IMR-90 (cell line): ENCODE results near the gene ZNF618. TPM values are rescaled to one million over a fixed set of nuclear protein-coding genes. Genes with fewer than 3 reads are reported as not detected.

ENCODE experiments used
- ATAC-seq: fragments of 200-7000 bp; cut with Tn5 transposase; 2 replicates; pipeline ENCODE4 v1.9.1; 2020; ENCODE audit warnings: low read depth, mild to moderate bottlenecking, moderate library complexity
- BruUV-seq: library from RNA; stranded (reverse); fragments of 400-500 nt; replicated peaks from 2 replicates; lab custom pipeline; 2021; lab: Mats Ljungman, UMichigan
- CTCF ChIA-PET: fragments of 300-600 bp; formaldehyde crosslinking; extraction: SDS; loops from one replicate; lab custom pipeline; 2021; ENCODE audit warnings: antibody characterized with exemption; lab: Yijun Ruan, JAX
- POLR2A ChIA-PET: fragments of 300-600 bp; sonication (Branson Sonifier 250); formaldehyde crosslinking; loops from one replicate; lab custom pipeline; 2022; ENCODE audit warnings: antibody characterized with exemption; ENCODE audit not compliant: unreplicated experiment; lab: Charles Lee
- DNase-seq: peaks from one replicate; pipeline ENCODE4 v3.0.0; 2013
- H2AFZ ChIP-seq: replicated peaks from 2 replicates; pipeline ENCODE3; 2013; ENCODE audit warnings: low read length, mild to moderate bottlenecking; ENCODE audit not compliant: poor library complexity
- H2AK5ac ChIP-seq: 2 replicates; pipeline ENCODE4 v1.6.1; 2013; ENCODE audit warnings: low read depth, low read length, inconsistent platforms
- H2AK9ac ChIP-seq: replicated peaks from 2 replicates; pipeline ENCODE3; 2013; ENCODE audit warnings: mild to moderate bottlenecking, low read depth, low read length, moderate library complexity; ENCODE audit not compliant: poor library complexity
- H2BK120ac ChIP-seq: 2 replicates; pipeline ENCODE4 v1.6.1; 2013; ENCODE audit warnings: low read depth, low read length, inconsistent platforms
- H2BK15ac ChIP-seq: 3 replicates; pipeline ENCODE4 v1.6.1; 2013; ENCODE audit warnings: low read depth, low read length, inconsistent platforms
- H2BK20ac ChIP-seq: 2 replicates; pipeline ENCODE4 v1.6.1; 2013; ENCODE audit warnings: low read depth, mild to moderate bottlenecking, inconsistent platforms, low read length, moderate library complexity
- H2BK5ac ChIP-seq: 2 replicates; pipeline ENCODE4 v1.6.1; 2013; ENCODE audit warnings: mild to moderate bottlenecking, low read depth, low read length, inconsistent platforms; ENCODE audit not compliant: poor library complexity, severe bottlenecking
- H3K14ac ChIP-seq: replicated peaks from 2 replicates; pipeline ENCODE4 v1.6.1; 2013; ENCODE audit warnings: low read depth, low read length, inconsistent platforms
- H3K18ac ChIP-seq: 2 replicates; pipeline ENCODE4 v1.6.1; 2013; ENCODE audit warnings: low read depth, low read length, control low read depth
- H3K23ac ChIP-seq: 2 replicates; pipeline ENCODE4 v1.6.1; 2013; ENCODE audit warnings: low read depth, low read length, inconsistent platforms
- H3K27ac ChIP-seq: 2 replicates; pipeline ENCODE4 v1.5.1; 2013; ENCODE audit warnings: mild to moderate bottlenecking, control low read depth, low read length; ENCODE audit not compliant: insufficient read depth
- H3K27me3 ChIP-seq: 2 replicates; pipeline ENCODE4 v1.6.1; 2013; ENCODE audit warnings: low read length; ENCODE audit not compliant: control insufficient read depth, insufficient read depth
- H3K36me3 ChIP-seq: 2 replicates; pipeline ENCODE4 v1.6.1; 2013; ENCODE audit warnings: low read length, mixed read lengths; ENCODE audit not compliant: control insufficient read depth, insufficient read depth
- H3K4ac ChIP-seq: 2 replicates; pipeline ENCODE4 v1.6.1; 2013; ENCODE audit warnings: low read depth, low read length, inconsistent platforms
- H3K4me1 ChIP-seq: 2 replicates; pipeline ENCODE4 v1.6.1; 2013; ENCODE audit warnings: low read length, mixed read lengths; ENCODE audit not compliant: control insufficient read depth, insufficient read depth
- H3K4me2 ChIP-seq: 2 replicates; pipeline ENCODE4 v1.6.1; 2013; ENCODE audit warnings: low read depth, mild to moderate bottlenecking, control low read depth, low read length, moderate library complexity
- H3K4me3 ChIP-seq: 2 replicates; pipeline ENCODE4 v1.5.1; 2013; ENCODE audit warnings: low read depth, mild to moderate bottlenecking, control low read depth, low read length, moderate library complexity; ENCODE audit not compliant: insufficient read depth
- H3K56ac ChIP-seq: 2 replicates; pipeline ENCODE4 v1.6.1; 2013; ENCODE audit warnings: low read length, inconsistent platforms; ENCODE audit not compliant: insufficient read depth; ENCODE audit errors: extremely low read depth
- H3K79me1 ChIP-seq, 2 experiments: 2 replicates each; pipeline ENCODE4 v1.6.1; 2013; ENCODE audit warnings: low read length in 2 of 2, inconsistent platforms in 1 of 2, low read depth in 1 of 2
- H3K9ac ChIP-seq: 2 replicates; pipeline ENCODE4 v1.6.1; 2013; ENCODE audit warnings: low read depth, low read length, control low read depth
- H3K9me1 ChIP-seq: 2 replicates; pipeline ENCODE4 v1.6.1; 2013; ENCODE audit warnings: low read length, inconsistent platforms; ENCODE audit not compliant: insufficient read depth
- H3K9me3 ChIP-seq: 2 replicates; pipeline ENCODE4 v1.6.1; 2013; ENCODE audit warnings: low read length; ENCODE audit not compliant: control insufficient read depth, insufficient read depth
- H4K20me1 ChIP-seq: 2 replicates; pipeline ENCODE4 v1.6.1; 2013; ENCODE audit warnings: low read length, inconsistent platforms; ENCODE audit not compliant: insufficient read depth
- H4K5ac ChIP-seq: 2 replicates; pipeline ENCODE4 v1.6.1; 2013; ENCODE audit warnings: mild to moderate bottlenecking, low read depth, low read length, control low read depth
- H4K8ac ChIP-seq, 2 experiments: 2 replicates each; pipeline ENCODE4 v1.6.1; 2013; ENCODE audit warnings: low read depth in 2 of 2, low read length in 2 of 2, control low read depth in 1 of 2, inconsistent platforms in 1 of 2
- H4K91ac ChIP-seq: 2 replicates; pipeline ENCODE4 v1.6.1; 2013; ENCODE audit warnings: low read depth, low read length, inconsistent platforms; ENCODE audit not compliant: insufficient read depth
- FOS ChIP-seq: fragments of 150-350 bp; IDR thresholded peaks from 2 replicates; pipeline ENCODE4 v1.6.1; 2016; ENCODE audit warnings: low read depth, low read length
- MAZ ChIP-seq: IDR thresholded peaks from 2 replicates; pipeline ENCODE4 v1.6.1; 2012; ENCODE audit warnings: low read depth, mild to moderate bottlenecking, low read length, improper control_type of control experiment, moderate library complexity, borderline replicate concordance
- RCOR1 ChIP-seq: IDR thresholded peaks from 2 replicates; pipeline ENCODE4 v1.6.1; 2012; ENCODE audit warnings: mild to moderate bottlenecking, low read length, improper control_type of control experiment; ENCODE audit not compliant: insufficient replicate concordance
- SMC3 ChIP-seq: fragments of 150-350 bp; IDR thresholded peaks from 2 replicates; pipeline ENCODE4 v1.6.1; 2016; ENCODE audit warnings: low read depth, mild to moderate bottlenecking, antibody characterized with exemption, low read length, moderate library complexity
- WGBS, 2 experiments: methylation state at CpG; one replicate each; pipeline versions ENCODE4 v1.1.5 to v1.1.7; 2013; ENCODE audit warnings: missing lambda C conversion rate in 2 of 2; ENCODE audit not compliant: insufficient read length in 1 of 2; ENCODE audit errors: extremely low coverage in 2 of 2; 5-methylcytosine and 5-hydroxymethylcytosine counted together
- dilution Hi-C: fragments of 300-500 bp; cut with HindIII; formaldehyde crosslinking; loops from one replicate; pipeline ENCODE4 v1.14.3; 2018; ENCODE audit warnings: low sequenced_read_pairs; ENCODE audit not compliant: unreplicated experiment
- in situ Hi-C: fragments of 300-500 bp; cut with MboI; formaldehyde crosslinking; loops from 3 replicates; pipeline ENCODE4 v1.14.3; 2019; ENCODE audit warnings: low sequenced_read_pairs, inconsistent platforms, mixed read lengths
- intact Hi-C: fragments of 100-400 bp; cut with micrococcal nuclease; formaldehyde crosslinking; loops from 2 replicates; pipeline ENCODE4 v1.10.0; 2022
- polyA plus RNA-seq, 3 experiments: library from polyadenylated mRNA; depleted of rRNA; stranded (reverse); fragments of >200 nt; gene quantifications; 2 replicates each; pipeline ENCODE4 v1.2.3, GENCODE V29; 2012; ENCODE audit warnings: low replicate concordance in 1 of 3
- total RNA-seq: library from RNA; depleted of rRNA; stranded (reverse); fragments of >200 nt; gene quantifications from 2 replicates; pipeline ENCODE4 v1.2.3, GENCODE V29; 2012
- TF ChIP-seq, protein P1 (sequence below): conservative IDR thresholded peaks from 2 replicates; pipeline ENCODE4 v1.5.1; 2012; ENCODE audit warnings: mild to moderate bottlenecking, low read depth, low read length, improper control_type of control experiment

ZNF618 gene
- total and polyA plus RNA-seq, 2 of the 4 experiments (the other 2 are of a cell fraction) = 8.2 to 9.4 TPM

DNA sequence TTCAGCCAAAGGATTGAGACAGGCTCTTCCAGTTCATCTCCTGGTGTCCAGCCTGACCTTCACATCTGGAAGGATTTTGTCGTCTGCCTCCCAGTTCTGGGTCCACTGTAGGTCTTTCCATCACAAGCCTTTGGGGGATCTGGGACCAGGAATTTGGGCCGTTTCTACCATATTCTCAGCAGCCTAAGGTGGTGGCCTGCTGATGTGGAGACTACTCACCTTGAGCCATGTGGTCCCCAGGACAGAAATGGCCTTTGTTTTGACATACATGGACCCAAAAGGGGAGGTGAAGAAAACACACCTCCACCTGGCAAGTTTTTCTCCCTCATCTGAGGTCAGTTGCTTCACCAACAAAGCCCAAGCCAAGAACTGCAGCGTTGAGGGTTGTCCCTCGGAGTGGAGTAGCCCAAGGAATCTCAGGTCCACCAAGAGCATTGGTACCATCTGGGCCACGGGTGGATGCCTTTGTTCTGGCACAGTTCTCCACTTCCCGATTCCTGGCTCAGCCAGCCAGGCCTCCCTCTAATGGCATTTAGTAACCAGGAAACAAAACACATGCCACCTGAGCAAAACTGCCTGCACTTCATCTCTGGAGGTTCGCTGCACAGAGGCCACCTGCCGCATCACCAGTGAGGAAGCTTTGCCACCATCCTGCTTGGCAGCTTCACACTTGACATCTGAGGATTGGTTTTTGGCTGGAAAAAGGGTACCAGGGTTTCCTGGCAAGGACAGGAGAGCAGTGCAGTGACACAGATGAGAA, 177.3 kb downstream of the ZNF618 start:
- ChIA-PET CTCF (no interaction called here), POLR2A (no interaction called here)
- Histone ChIP-seq H2BK20ac (no peak overlapping the region), H3K27ac (no peak overlapping the region), H3K4me3 (no peak overlapping the region), H3K14ac (no peak overlapping the region), H3K23ac (no peak overlapping the region), H2BK120ac (no peak overlapping the region), H4K20me1 (no peaks in the 10 kb centered on the region), H3K27me3 (no peaks in the 10 kb centered on the region), H3K9me3 (no peaks in the 10 kb centered on the region), H4K8ac (no peak overlapping the region), H3K18ac (no peak overlapping the region), H2BK15ac (no peak overlapping the region), H3K4me2 (no peak overlapping the region), H3K9ac (no peak overlapping the region), H4K5ac (no peak overlapping the region), H2AK5ac (no peak overlapping the region), H3K4me1 (no peaks in the 10 kb centered on the region), H3K9me1 (peaks cover 13% of the 10 kb centered on the region), H3K36me3 (peaks cover 46% of the 10 kb centered on the region), H2AFZ (no peak overlapping the region), H3K79me1 (peaks cover 0 to 3% of the 10 kb centered on the region in 2 experiments; a peak in 1 of 4 replicates), H3K4ac (no peak overlapping the region), H2BK5ac (no peak overlapping the region), H3K56ac (no peak overlapping the region), H4K91ac (no peak overlapping the region), H2AK9ac (no peak overlapping the region)
- ATAC-seq = no peak
- intact Hi-C loops = no loop called here
- TF ChIP-seq MAZ = no peak
- no peak for TF ChIP-seq RCOR1
- TF ChIP-seq, protein P1, sequence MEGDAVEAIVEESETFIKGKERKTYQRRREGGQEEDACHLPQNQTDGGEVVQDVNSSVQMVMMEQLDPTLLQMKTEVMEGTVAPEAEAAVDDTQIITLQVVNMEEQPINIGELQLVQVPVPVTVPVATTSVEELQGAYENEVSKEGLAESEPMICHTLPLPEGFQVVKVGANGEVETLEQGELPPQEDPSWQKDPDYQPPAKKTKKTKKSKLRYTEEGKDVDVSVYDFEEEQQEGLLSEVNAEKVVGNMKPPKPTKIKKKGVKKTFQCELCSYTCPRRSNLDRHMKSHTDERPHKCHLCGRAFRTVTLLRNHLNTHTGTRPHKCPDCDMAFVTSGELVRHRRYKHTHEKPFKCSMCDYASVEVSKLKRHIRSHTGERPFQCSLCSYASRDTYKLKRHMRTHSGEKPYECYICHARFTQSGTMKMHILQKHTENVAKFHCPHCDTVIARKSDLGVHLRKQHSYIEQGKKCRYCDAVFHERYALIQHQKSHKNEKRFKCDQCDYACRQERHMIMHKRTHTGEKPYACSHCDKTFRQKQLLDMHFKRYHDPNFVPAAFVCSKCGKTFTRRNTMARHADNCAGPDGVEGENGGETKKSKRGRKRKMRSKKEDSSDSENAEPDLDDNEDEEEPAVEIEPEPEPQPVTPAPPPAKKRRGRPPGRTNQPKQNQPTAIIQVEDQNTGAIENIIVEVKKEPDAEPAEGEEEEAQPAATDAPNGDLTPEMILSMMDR = no peak
- TF ChIP-seq SMC3 = no peak
- TF ChIP-seq FOS = no peak
- no TSS peak for BruUV-seq
- DNase-seq = no peak
- in situ Hi-C loops = no loop called here
- WGBS, 2 experiments = 89% methylated on average over 3 of the region's 8 CpGs; no CpG with 5 or more reads in 1 of the 2 experiments
- dilution Hi-C loops = no loop called here
